Stimulated activated CD8-positive, alpha-beta memory T cell treated with anti-CD3 and anti-CD28 coated beads, Interleukin-4, amount 100 ng/mL, for 4 hours (primary cell): ENCODE measurements around the gene CLEC2L.

ENCODE experiments used
- DNase-seq, 2 donors: peaks; one replicate each; pipeline ENCODE4 v3.0.0-alpha.2; 2020; ENCODE audit warnings: low read depth in 2 of 2, low spot score in 1 of 2

CLEC2L gene

GRCh38 chr7:139523199-139523941, at the start of gene CLEC2L:
Gene CLEC2L (plus strand): TSS chr7:139523685. CDS start chr7:139523928, 243 bp downstream.
- no peak for DNase-seq

- no peak for DNase-seq
Measured at GRCh38 chr7:139476139-139476538, 47.3 kb upstream of the CLEC2L start.

GRCh38 chr7:139476891-139477290, 46.6 kb upstream of the CLEC2L start:
- DNase-seq, result no peak

GRCh38 chr7:139479620-139480019, 43.9 kb upstream of the CLEC2L start:
- no peak for DNase-seq

DNA sequence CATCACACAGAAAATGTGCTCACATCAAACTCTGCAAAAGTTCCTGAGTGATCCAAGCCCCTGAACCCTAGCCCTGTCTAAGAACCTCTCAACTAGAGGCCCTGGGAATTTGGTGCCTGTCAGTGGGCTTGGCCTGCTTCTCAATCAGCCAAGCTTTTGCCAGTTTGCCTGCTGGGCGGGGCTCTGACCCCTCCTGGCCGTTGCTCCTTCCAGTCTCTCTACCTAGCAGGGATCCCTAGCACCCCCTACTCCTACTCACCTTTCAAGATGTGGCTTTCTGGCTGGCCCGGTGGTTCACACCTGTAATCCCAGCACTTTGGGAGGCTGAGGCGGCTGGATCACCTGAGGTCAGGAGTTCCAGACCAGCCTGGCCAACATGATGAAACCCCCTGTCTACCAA, 42.1 kb upstream of the CLEC2L start:
- no peak for DNase-seq

GRCh38 chr7:139482122-139482521, 41.4 kb upstream of the CLEC2L start:
- no peak for DNase-seq

GRCh38 chr7:139482662-139483466, 40.6 kb upstream of the CLEC2L start:
- no peak for DNase-seq

DNA sequence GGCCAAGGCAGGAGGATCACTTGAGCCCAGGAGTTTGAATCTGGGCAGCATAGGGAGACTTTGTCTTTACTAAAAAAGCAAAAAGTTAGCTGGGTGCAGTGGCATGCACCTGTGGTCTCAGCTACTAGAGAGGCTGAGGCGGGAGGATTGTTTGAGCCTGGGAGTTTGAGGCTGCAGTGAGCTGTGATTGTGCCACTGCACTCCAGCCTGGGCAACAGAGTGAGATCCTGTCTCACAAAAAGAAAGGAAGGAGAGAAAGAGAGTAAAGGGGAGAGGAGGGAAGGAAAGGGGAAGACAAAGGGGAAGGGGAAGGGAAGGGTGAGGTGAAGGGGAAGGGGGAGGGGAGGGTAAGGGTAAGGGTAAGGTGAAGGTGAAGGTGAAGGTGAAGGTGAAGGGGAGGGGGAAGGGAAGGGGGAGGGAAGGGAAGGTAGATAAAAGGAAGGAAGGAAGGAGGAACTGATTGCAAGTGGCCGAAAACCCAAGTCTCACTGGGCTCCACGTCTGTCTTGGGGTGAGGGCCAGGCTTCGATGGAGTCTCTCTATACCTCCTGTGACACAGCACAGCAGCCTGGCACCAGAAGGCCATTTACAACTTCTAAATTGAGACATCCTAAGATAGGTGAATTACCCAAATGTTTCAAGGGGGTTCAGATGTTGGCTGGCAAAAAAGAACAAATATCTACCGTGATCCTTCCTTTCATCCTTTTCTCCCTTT, 36.0 kb upstream of the CLEC2L start:
- no peak for DNase-seq

GRCh38 chr7:139488810-139489209, 34.7 kb upstream of the CLEC2L start:
- no peak for DNase-seq

- no peak for DNase-seq
Measured at GRCh38 chr7:139490130-139490529, 33.4 kb upstream of the CLEC2L start.

- no peak for DNase-seq
Measured at GRCh38 chr7:139492293-139492692, 31.2 kb upstream of the CLEC2L start.

DNA sequence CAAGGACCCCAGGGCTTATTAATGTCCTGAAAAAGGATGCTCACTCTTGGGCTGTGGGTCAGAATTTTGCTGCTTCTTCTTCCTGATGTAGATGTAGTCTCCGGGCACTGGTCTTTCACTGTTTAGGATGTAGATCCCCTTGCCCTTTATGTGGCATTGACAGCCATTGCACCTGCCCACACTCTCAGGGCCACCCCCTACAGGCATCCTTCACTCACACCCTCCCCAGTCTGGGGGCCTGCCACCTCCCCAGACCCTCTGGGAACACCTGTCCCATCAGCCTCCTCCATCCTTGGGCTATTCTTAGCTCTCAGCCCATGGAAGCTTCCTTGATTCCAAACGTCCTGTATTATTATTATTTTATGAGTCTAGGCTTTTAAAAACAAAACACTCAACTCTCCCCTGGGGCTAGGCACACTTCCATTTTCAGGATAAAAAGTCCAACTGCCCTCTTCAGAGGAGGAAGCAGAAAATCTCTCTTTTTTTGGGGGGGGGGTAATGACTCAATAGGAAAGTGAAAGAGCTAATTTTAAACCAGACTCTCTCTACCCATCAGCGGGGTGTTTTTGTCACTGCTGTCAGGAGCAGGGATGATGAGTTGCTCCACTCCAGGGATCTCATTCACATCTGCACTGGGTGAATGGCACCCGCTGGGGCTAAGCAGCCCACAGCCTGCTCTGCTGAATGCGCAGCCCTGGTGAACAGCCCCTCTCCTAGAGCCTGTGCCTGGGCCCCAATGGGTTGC, 28.5 kb upstream of the CLEC2L start:
- DNase-seq, result no peak

GRCh38 chr7:139495580-139496125, 27.8 kb upstream of the CLEC2L start:
- no peak for DNase-seq

DNA sequence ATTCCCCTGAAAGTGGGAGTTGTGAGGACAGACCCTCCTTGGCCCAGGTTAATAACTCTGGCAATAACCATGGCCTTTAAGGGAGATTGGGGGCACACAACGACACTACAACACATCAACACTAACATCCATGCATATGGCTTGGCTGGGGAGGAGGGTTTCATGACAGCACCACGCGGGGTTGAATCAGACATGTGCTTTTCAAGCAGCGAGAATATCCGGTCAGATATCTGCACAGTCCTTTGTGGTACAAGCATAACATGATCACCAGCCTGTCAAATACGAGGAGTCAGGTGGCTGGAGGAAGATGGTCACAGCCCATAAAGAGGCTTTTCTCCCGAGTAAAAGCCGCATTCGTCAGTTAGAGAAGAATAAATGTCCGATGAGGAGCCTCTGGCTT, 27.0 kb upstream of the CLEC2L start:
- DNase-seq, result no peak

GRCh38 chr7:139500770-139501138, 22.7 kb upstream of the CLEC2L start:
- DNase-seq, result no peak

DNA sequence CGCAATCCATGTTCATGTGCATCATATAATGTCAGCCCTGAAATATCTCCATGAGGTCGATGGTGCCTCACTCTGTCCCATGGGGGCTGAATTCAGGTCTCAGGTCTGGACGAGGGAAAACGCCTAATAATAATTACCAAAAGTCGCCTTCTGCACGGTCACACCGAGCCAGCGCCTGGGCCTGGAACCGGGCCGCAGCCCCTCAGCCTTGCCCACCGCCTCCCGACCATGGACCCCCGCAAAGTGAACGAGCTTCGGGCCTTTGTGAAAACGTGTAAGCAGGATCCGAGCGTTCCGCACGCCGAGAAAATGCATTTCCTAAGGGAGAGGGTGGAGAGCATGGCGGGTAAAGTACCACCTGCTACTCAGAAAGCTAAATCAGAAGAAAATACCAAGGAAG, 21.3 kb upstream of the CLEC2L start:
- no peak for DNase-seq

DNA sequence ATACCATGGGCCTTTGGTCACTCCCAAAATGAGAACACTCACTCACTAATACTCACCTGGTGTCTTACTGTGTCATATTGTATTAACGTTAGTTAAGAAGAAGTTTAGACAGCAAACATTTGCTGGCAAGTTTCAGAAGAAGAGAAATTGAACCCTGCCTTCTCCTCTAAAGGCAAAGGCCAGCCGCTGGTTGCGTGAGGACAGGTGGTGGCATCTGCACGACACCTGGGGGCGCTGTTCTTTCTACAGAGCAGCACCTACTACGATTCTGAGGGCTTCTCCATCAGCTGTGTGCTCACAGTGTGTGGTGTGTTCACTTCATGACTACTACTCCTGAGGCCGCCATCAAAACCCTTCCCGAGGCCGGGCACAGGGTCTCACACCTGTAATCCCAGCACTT, 17.9 kb upstream of the CLEC2L start:
- no peak for DNase-seq

GRCh38 chr7:139509535-139509934, 13.9 kb upstream of the CLEC2L start:
- DNase-seq, result no peak

DNA sequence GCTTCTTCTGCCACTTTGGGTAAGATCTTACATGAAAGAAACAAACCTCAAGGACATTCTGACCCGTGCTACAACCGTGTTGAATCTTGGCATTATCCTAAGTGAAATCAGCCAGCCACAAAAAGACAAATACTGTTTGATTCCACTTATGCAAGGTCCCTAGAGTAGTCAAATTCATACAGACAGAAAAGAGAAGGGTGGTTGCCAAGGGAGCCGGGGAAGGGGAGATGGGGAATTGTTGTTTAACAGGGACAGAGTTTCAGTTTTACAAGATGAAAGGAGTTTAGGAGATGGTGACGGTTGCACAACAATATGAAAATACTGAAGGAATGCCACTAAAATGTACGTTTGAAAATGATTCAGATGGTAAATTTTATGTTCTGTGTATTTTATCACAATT, 12.2 kb upstream of the CLEC2L start:
- no peak for DNase-seq

GRCh38 chr7:139515266-139515665, 8.2 kb upstream of the CLEC2L start:
- no peak for DNase-seq

GRCh38 chr7:139521439-139521838, 2.0 kb upstream of the CLEC2L start:
- DNase-seq, result no peak
